Inflammatory macrophage treated with lipopolysaccharide for 4 hours (primary cell): ENCODE measurements around the gene SPNS2.

Experiments
- DNase-seq: peaks from one replicate; pipeline ENCODE4 v3.0.0-alpha.2; 2020

The SPNS2 gene

GRCh38 chr17:4498461-4499397, at the start of gene SPNS2:
TSS of gene SPNS2 (plus strand) at chr17:4498881. CDS start at chr17:4499048, 167 bp downstream.
- peak; percentile 50 for DNase-seq

- peak; percentile 22 for DNase-seq
These were observed 48.9 kb upstream of the SPNS2 start for GRCh38 chr17:4449736-4450135.

- no peak for DNase-seq
These were observed 47.9 kb upstream of the SPNS2 start for GRCh38 chr17:4450710-4451316.

- DNase-seq, result peak; percentile 14
These were observed 44.7 kb upstream of the SPNS2 start for GRCh38 chr17:4453812-4454591.

- no peak for DNase-seq
These were observed 38.0 kb upstream of the SPNS2 start for GRCh38 chr17:4460661-4461060.

GRCh38 chr17:4463818-4464476, 34.7 kb upstream of the SPNS2 start:
- no peak for DNase-seq

GRCh38 chr17:4465786-4466185, 32.9 kb upstream of the SPNS2 start:
- DNase-seq, result no peak

GRCh38 chr17:4467287-4467686, 31.4 kb upstream of the SPNS2 start:
- no peak for DNase-seq

- no peak for DNase-seq
These were observed 29.1 kb upstream of the SPNS2 start for GRCh38 chr17:4469552-4469951.

- DNase-seq, result no peak
These were observed 26.4 kb upstream of the SPNS2 start for GRCh38 chr17:4472286-4472685.

GRCh38 chr17:4474093-4474492, 24.6 kb upstream of the SPNS2 start:
- no peak for DNase-seq

GRCh38 chr17:4475001-4475400, 23.7 kb upstream of the SPNS2 start:
- no peak for DNase-seq

GRCh38 chr17:4475463-4475862, 23.2 kb upstream of the SPNS2 start:
- DNase-seq, result no peak

GRCh38 chr17:4476017-4476416, 22.7 kb upstream of the SPNS2 start:
- DNase-seq, result no peak

GRCh38 chr17:4476511-4477070, 22.1 kb upstream of the SPNS2 start:
- no peak for DNase-seq

GRCh38 chr17:4477255-4477791, 21.4 kb upstream of the SPNS2 start:
- DNase-seq, result no peak

GRCh38 chr17:4478318-4478830, 20.3 kb upstream of the SPNS2 start:
- no peak for DNase-seq

- DNase-seq, result no peak
These were observed 19.2 kb upstream of the SPNS2 start for GRCh38 chr17:4479340-4479981.

- DNase-seq, result no peak
These were observed 18.5 kb upstream of the SPNS2 start for GRCh38 chr17:4479982-4480751.
